ENCODE measurements around the gene ST13.

GRCh38 chr22:40876907-40877306 lies 20.5 kb upstream of the ST13 start:
- TF ChIP-seq CTCF (IDR thresholded peaks at IDR 0.05) (no peak), POLR2AphosphoS5 (IDR thresholded peaks at IDR 0.05; ENCODE audit: low read depth, low read length) (no peak)

All from Panc1 (cell line).